Panc1 (cell line): ENCODE data around the gene ADGRF1.

ENCODE experiments used
- CTCF ChIP-seq: fragments of 450-650 bp; IDR thresholded peaks from 2 replicates; pipeline ENCODE4 v1.5.1; 2017; ENCODE audit warnings: mild to moderate bottlenecking
- POLR2AphosphoS5 ChIP-seq: IDR thresholded peaks from 2 replicates; pipeline ENCODE4 v1.6.1; 2012; ENCODE audit warnings: mild to moderate bottlenecking, low read depth, low read length, moderate library complexity

- TF ChIP-seq POLR2AphosphoS5: no peak
- TF ChIP-seq CTCF: no peak
Measured at GRCh38 chr6:46954837-46955451, 87.2 kb downstream of the ADGRF1 start.
